GM23248 (cell line): Measurements from ENCODE around the gene SLC43A2. TPM values are rescaled to one million over a fixed set of nuclear protein-coding genes. Genes with fewer than 3 reads are reported as not detected.

Experiments used
- DNase-seq: peaks from one replicate; pipeline ENCODE4 v3.0.0-alpha.2; 2015
- H2AFZ ChIP-seq: fragments of 200-600 bp; sonication (generic); 2 replicates; pipeline ENCODE4 v1.6.1; 2016; ENCODE audit warnings: antibody characterized with exemption
- H3F3A ChIP-seq: fragments of 200-600 bp; sonication (generic); 2 replicates; pipeline ENCODE4 v1.6.1; 2016; ENCODE audit warnings: mild to moderate bottlenecking, antibody characterized with exemption, mixed run types; ENCODE audit not compliant: insufficient read depth
- H3K27ac ChIP-seq: fragments of 200-600 bp; sonication (generic); 2 replicates; pipeline ENCODE4 v1.5.1; 2016; ENCODE audit warnings: mild to moderate bottlenecking
- H3K27me3 ChIP-seq: fragments of 200-600 bp; sonication (generic); replicated peaks from 2 replicates; pipeline ENCODE4 v1.6.1; 2016; ENCODE audit warnings: mild to moderate bottlenecking; ENCODE audit not compliant: insufficient read depth
- H3K36me3 ChIP-seq: fragments of 200-600 bp; sonication (generic); 2 replicates; pipeline ENCODE4 v1.6.1; 2016; ENCODE audit warnings: low read depth, mild to moderate bottlenecking
- H3K4me1 ChIP-seq: fragments of 200-600 bp; sonication (generic); 2 replicates; pipeline ENCODE4 v1.6.1; 2016; ENCODE audit warnings: mild to moderate bottlenecking; ENCODE audit not compliant: insufficient read depth
- H3K4me2 ChIP-seq: fragments of 200-600 bp; sonication (generic); one replicate; pipeline ENCODE4 v1.6.1; 2016; ENCODE audit warnings: mild to moderate bottlenecking; ENCODE audit not compliant: unreplicated experiment
- H3K4me3 ChIP-seq: fragments of 200-600 bp; sonication (generic); 2 replicates; pipeline ENCODE4 v1.5.1; 2016; ENCODE audit warnings: mild to moderate bottlenecking
- H3K79me2 ChIP-seq: fragments of 200-600 bp; sonication (generic); 2 replicates; pipeline ENCODE4 v1.6.1; 2016; ENCODE audit warnings: mild to moderate bottlenecking; ENCODE audit not compliant: insufficient read depth
- H3K9ac ChIP-seq: fragments of 200-600 bp; sonication (generic); 2 replicates; pipeline ENCODE4 v1.6.1; 2016; ENCODE audit warnings: mild to moderate bottlenecking
- H3K9me2 ChIP-seq: fragments of 200-600 bp; sonication (generic); 2 replicates; pipeline ENCODE4 v1.6.1; 2016; ENCODE audit warnings: mixed run types, mild to moderate bottlenecking, moderate library complexity; ENCODE audit not compliant: insufficient read depth
- H3K9me3 ChIP-seq: fragments of 200-600 bp; sonication (generic); one replicate; pipeline ENCODE4 v1.6.1; 2017; ENCODE audit warnings: low read depth
- H4K20me1 ChIP-seq: fragments of 200-600 bp; sonication (generic); 2 replicates; pipeline ENCODE4 v1.6.0; 2016; ENCODE audit not compliant: insufficient read depth
- EZH2 ChIP-seq: fragments of 200-600 bp; sonication (generic); IDR thresholded peaks from 2 replicates; pipeline ENCODE4 v1.6.1; 2018; ENCODE audit warnings: antibody characterized with exemption, mild to moderate bottlenecking; ENCODE audit not compliant: insufficient read depth, poor library complexity, severe bottlenecking
- EZH2phosphoT487 ChIP-seq: fragments of 200-600 bp; sonication (generic); IDR thresholded peaks from 2 replicates; pipeline ENCODE4 v1.6.1; 2018; ENCODE audit warnings: antibody characterized with exemption, moderate library complexity, mild to moderate bottlenecking, low read depth; ENCODE audit not compliant: insufficient read depth
- WGBS, 2 experiments: methylation state at CpG; one replicate each; pipeline ENCODE4 v1.1.6; 2015 to 2017; ENCODE audit warnings: low lambda C conversion rate in 2 of 2, low coverage in 1 of 2; ENCODE audit errors: missing lambda C conversion rate in 2 of 2; 5-methylcytosine and 5-hydroxymethylcytosine counted together
- in situ Hi-C: fragments of 300-500 bp; cut with MboI; formaldehyde crosslinking; loops from 2 replicates; pipeline ENCODE4 v1.15.0; 2020
- polyA plus RNA-seq: library from polyadenylated mRNA; unstranded; fragments of >200 nt; fragmentation: Nextera tagmentation; extraction: Ambion mirVana; gene quantifications from 2 replicates; pipeline ENCODE4 v1.2.1, GENCODE V29; 2016
- total RNA-seq: library from RNA; depleted of rRNA; stranded (reverse); fragments of >200 nt; shearing (Covaris generic); gene quantifications from 2 replicates; pipeline ENCODE4 v1.2.3, GENCODE V29; 2014

The SLC43A2 gene
- total and polyA plus RNA-seq, 2 experiments from 2014 or later = 6.0 to 8.6 TPM

- Histone ChIP-seq H3K4me2 (no peak overlapping the region), H2AFZ (no peak overlapping the region), H3K9me3 (no peaks in the 10 kb centered on the region), H4K20me1 (no peaks in the 10 kb centered on the region), H3K27me3 (no peaks in the 10 kb centered on the region), H3K27ac (no peak overlapping the region), H3K9me2 (no peaks in the 10 kb centered on the region), H3K4me1 (peaks cover 8% of the 10 kb centered on the region; the same call in 1 of the 2 replicates), H3K9ac (no peak overlapping the region), H3K79me2 (no peaks in the 10 kb centered on the region), H3F3A (no peaks in the 10 kb centered on the region), H3K36me3 (no peaks in the 10 kb centered on the region), H3K4me3 (no peak overlapping the region)
- WGBS, 2 experiments = 62% methylated on average over 21 to 22 of the region's 23 CpGs
- in situ Hi-C loops = no loop called here
- DNase-seq = no peak
- TF ChIP-seq EZH2 (no peak), EZH2phosphoT487 (no peak)
Observed at GRCh38 chr17:1640329-1641064, 11.9 kb upstream of the SLC43A2 start.

GRCh38 chr17:1639549-1640180 is 11.0 kb upstream of the SLC43A2 start:
- Histone ChIP-seq H3K27me3 (no peaks in the 10 kb centered on the region), H3K4me3 (no peak overlapping the region), H3K9ac (no peak overlapping the region), H2AFZ (no peak overlapping the region), H3K4me1 (peaks cover 8% of the 10 kb centered on the region; the same call in 1 of the 2 replicates), H3K9me3 (no peaks in the 10 kb centered on the region), H3K36me3 (no peaks in the 10 kb centered on the region), H3K79me2 (no peaks in the 10 kb centered on the region), H3K27ac (no peak overlapping the region), H3K9me2 (no peaks in the 10 kb centered on the region), H4K20me1 (no peaks in the 10 kb centered on the region), H3K4me2 (no peak overlapping the region), H3F3A (no peaks in the 10 kb centered on the region)
- in situ Hi-C loops = no loop called here
- no peak for DNase-seq
- TF ChIP-seq EZH2 = no peak
- no peak for TF ChIP-seq EZH2phosphoT487
- 68 to 71% methylated on average over 10 to 11 of the region's 11 CpGs for WGBS, 2 experiments

- H3F3A ChIP-seq = no peaks in the 10 kb centered on the region
- no peak overlapping the region for H2AFZ ChIP-seq
- H3K27me3 ChIP-seq = no peaks in the 10 kb centered on the region
- in situ Hi-C loops = no loop called here
- no peaks in the 10 kb centered on the region for H3K36me3 ChIP-seq
- TF ChIP-seq EZH2 (no peak), EZH2phosphoT487 (no peak)
- no peaks in the 10 kb centered on the region for H4K20me1 ChIP-seq
- 83 to 85% methylated on average over 17 to 18 of the region's 19 CpGs for WGBS, 2 experiments
- no peaks in the 10 kb centered on the region for H3K79me2 ChIP-seq
- no peak overlapping the region for H3K27ac ChIP-seq
- DNase-seq = no peak
- 0 out of 2 replicates have a peak, but pooled peaks cover 2% of the 10 kb centered on the region for H3K4me1 ChIP-seq
- H3K4me2 ChIP-seq = no peak overlapping the region
- no peak overlapping the region for H3K4me3 ChIP-seq
- no peak overlapping the region for H3K9ac ChIP-seq
- no peaks in the 10 kb centered on the region for H3K9me3 ChIP-seq
- no peaks in the 10 kb centered on the region for H3K9me2 ChIP-seq
Observed at GRCh38 chr17:1638624-1639300, 10.1 kb upstream of the SLC43A2 start.

- in situ Hi-C loops = no loop called here
Observed at GRCh38 chr17:1638171-1638590, 9.5 kb upstream of the SLC43A2 start.

More at GRCh38 chr17:1638171-1638590, 9.5 kb upstream of the SLC43A2 start:
- Histone ChIP-seq H3K4me3 (no peak overlapping the region), H3K4me1 (no peaks in the 10 kb centered on the region), H3K27ac (no peak overlapping the region), H4K20me1 (no peaks in the 10 kb centered on the region), H3K9ac (no peak overlapping the region), H3K27me3 (no peaks in the 10 kb centered on the region), H3K9me3 (no peaks in the 10 kb centered on the region), H3K9me2 (no peaks in the 10 kb centered on the region), H3F3A (no peaks in the 10 kb centered on the region), H3K4me2 (no peak overlapping the region), H3K79me2 (no peaks in the 10 kb centered on the region), H3K36me3 (no peaks in the 10 kb centered on the region), H2AFZ (no peak overlapping the region)
- TF ChIP-seq EZH2 = no peak
- TF ChIP-seq EZH2phosphoT487 = no peak
- DNase-seq = no peak
- 75 to 77% methylated on average over 10 to 17 of the region's 17 CpGs for WGBS, 2 experiments
